Hematopoietic multipotent progenitor cell treated with erythropoietin and hydrocortisone succinate and interleukin-3 and kit ligand, for 4 days (in vitro differentiated cells): ENCODE data around the gene ELP2.

Experiments used
- DNase-seq: peaks from one replicate; pipeline ENCODE4 v3.0.0-alpha.2; 2015

ELP2 gene

DNA sequence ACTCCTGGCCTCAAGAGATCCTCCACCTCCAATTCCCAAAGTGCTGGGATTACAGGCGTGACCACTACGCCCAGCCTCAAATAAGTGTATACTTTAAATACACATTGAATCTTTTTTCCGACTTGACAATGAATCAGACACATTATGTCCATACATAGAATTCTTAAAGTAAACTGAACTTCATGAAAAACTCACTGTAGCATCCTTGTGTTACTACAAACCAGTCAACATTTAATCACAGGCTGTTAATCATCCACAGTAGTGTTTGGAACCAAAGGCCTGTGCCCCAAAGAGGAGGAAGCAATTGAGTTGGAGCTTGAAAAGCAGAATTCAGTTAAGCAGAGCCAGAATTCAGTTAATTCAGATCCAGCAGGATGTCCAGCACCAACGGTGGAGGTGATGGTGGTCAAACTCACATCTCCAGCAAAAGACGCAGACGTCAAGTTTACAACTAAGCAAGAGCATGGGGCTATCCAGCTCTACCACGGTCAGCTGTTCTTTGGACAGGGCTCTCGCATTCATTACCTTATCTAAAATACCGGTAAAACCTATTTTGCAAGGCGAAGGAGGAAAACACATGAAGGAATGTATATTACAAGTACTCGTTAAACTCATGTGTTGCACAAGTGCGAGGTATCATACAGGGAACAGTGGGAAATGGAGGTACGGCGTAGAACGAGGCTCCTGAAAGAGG, 1.7 kb upstream of the ELP2 start:
- DNase-seq = peak; percentile 25

DNA sequence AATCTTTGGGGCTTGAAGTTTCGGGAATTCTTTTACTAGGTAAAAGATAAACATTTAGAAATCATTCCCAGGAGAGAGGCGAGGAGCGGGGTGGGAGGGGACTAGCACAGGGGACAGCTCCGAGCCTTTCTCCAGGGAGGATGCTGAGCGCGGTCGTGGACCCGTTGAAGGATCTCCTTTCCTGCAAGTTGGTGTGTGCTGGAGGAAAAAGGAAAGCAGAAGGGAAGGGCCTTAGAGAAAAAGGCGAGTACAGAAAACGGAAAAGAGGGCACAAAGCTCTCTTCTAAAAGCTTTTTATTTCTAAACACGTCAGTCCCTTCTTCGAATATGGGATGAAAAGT, 1.2 kb upstream of the ELP2 start:
- peak; percentile 24 for DNase-seq

GRCh38 chr18:36128907-36129299, 796 bp upstream of the ELP2 start:
- DNase-seq = no peak

DNA sequence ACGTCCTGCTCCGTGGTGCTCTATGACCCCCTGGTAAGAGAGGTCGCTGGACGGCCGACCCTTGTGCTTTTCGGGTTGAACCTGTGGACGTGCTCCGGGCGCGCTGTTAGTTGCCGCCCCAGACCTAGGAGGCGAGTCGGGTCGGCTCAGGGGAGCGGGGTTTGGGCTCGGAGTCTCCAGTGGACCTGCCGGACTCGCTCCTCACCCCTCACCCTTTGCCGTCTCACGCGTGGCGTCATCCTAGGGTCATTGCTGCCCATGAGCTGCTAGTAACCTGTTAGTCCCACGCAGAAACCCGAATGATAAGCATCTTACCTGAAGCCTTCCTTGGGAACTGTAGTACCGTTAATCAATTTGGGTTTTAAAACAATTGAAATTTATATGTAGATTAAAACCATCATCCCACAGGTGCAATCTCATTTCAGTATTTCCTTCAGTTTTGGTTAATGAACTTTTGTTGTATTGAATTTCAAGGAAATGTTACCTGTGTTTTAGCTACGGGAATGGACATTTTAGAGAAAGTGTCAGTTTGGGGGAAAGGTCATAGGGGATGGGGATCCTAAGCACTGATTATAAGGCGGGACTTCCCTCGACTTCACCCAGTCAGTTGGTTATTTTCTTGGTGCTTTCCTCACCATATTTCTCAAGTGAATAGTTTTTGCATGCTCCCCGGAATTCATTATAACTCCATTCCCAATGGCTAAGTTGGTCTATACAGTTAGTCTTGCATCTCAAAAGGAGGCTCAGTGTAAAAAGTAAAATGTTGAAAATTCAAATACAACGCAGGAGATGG, 536 bp downstream of the ELP2 start:
- DNase-seq = peak; percentile 27

DNA sequence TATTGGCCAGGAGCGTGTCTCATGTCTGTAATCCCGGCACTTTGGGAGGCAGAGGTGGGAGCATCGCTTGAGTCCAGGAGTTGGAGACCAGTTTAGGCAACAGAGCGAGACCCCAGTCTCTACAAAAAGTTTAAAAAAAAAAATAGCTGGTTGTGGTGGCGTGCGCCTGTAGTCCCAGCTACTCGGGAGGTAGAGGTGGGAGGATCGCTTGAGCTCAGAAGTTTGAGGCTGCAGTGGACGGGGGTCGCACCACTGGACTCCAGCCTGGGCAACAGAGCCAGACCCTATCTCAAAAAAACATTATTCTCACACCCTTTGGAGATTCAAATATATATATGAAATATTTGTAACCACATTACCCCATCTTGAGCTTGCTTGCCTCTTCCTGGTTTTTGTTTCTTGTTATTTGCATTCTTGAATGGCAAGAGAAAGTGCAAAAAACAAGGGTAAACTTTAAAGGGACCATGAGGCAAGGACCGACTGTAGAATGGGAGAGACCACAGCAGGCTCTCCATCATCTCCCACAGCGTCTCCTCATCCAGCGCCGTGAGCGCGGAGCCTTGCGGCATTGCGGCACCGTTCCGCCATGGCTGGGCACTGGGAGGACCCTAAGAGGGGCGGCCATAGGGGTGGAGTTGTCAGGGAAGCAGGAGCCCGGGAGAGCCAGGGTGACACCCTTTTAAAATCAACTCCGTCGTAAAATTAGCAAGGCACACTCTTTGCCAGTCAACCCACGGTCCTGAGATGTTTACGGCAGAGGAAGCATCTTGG, 1.4 kb downstream of the ELP2 start:
- peak; percentile 21 for DNase-seq

- peak; percentile 11 for DNase-seq
Observed at GRCh38 chr18:36131692-36132483, 2.2 kb downstream of the ELP2 start.

GRCh38 chr18:36132756-36133155, 3.1 kb downstream of the ELP2 start:
- DNase-seq = no peak

- DNase-seq = no peak
Observed at GRCh38 chr18:36135264-36135663, 5.6 kb downstream of the ELP2 start.

- DNase-seq = no peak
Observed at GRCh38 chr18:36139245-36139644, 9.5 kb downstream of the ELP2 start.

DNA sequence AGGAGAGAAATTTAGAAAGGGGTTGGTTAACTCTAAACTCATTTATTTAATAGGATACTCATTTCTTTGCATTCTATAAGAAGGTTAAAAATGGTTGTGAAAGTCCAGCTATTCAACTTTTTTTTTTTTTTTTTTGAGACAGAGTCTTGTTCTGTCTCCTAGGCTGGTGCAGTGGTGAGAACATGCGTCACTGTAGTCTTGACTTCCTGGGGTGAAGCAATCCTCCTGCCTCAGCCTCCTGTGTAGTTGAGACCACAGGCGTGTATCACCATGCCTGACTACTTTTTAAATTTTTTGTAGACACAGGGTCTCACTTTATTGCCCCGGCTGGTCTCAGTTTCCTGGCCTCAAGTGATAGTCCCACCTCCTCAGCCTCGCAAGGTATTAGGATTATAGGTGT, 11.9 kb downstream of the ELP2 start:
- no peak for DNase-seq

DNA sequence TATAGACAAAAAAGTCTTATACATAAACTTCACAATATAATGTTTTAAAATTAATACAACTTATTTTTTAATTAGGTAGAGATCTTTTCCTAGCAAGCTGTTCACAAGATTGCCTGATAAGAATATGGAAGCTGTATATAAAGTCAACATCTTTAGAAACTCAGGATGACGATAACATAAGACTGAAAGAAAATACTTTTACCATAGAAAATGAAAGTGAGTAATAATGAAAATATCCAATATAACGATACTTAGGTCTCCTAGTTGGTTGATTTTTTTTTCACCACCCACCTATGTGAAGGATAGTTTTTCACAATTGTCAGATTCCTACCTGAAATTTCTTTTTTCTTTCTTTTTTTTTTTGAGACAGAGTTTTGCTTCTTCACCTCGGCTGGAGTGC, 13.1 kb downstream of the ELP2 start:
- no peak for DNase-seq

DNA sequence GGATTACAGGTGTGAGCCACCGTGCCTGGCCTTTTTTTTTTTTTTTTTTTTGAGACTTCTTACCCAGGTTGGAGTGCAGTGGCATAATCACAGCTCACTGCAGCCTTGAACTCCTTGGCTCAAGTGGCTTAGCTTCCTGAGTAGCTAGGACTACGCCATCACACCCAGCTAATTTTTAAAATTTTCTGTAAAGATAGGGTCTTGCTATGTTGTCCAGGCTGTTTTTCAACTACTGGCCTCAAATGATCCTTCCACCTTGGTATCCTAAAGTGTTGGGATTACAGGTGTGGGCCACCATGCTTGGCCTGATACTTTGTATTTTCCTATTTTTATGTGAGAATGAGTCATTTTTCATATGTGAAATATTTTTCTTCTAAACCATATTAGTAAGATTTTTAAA, 13.7 kb downstream of the ELP2 start:
- no peak for DNase-seq

GRCh38 chr18:36149514-36150289, 20.0 kb downstream of the ELP2 start:
- DNase-seq = no peak

GRCh38 chr18:36152781-36153180, 23.1 kb downstream of the ELP2 start:
- no peak for DNase-seq

DNA sequence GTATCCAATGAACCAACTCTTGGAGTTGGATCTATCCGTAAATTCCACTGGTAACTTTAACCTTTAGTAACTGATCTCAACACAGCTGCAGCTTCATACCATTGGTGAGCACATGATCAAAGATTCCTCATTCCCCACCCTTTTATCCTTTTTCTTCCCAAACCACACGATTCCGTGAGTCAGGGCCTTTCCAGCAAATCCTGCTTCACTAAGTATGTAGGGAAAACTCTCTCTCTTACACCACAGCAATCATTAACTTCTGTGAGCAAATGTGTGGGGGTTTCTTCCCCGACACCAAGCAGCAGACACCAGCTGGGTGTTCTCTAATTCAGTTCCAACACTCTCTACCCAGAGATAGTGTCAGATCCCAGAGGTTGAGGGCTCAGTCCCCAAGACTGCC, 23.5 kb downstream of the ELP2 start:
- DNase-seq = no peak

- DNase-seq = no peak
Observed at GRCh38 chr18:36153771-36154170, 24.1 kb downstream of the ELP2 start.

- no peak for DNase-seq
Observed at GRCh38 chr18:36155851-36156757, 26.4 kb downstream of the ELP2 start.

- no peak for DNase-seq
Observed at GRCh38 chr18:36157441-36157840, 27.7 kb downstream of the ELP2 start.

DNA sequence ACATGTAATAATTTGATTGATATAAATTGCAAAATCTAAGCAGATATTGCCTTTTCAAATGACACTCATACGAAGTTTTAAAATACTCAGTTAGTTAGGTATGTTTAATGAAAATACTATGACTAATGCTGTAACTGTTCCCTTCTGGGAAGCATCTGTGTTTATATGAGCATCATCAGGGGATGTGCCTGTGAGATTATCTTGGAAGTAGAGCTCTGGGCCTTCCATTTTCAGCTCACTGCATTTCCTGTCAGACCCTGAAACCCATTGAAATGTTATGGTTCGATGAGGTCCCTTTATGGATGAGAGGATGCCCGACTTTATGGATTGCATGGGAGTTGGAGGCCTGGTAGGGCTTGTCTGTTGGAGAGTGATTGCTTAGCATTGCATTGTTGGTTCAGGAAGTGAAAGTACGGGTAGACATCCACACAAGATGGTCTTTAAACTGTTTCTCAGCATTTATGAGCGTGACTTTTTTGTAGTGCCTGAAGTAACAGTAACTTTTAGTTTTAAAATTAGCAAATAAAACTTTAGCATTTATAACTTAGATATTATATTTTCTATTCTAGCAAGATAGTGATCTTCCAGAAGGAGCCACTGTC, 28.7 kb downstream of the ELP2 start:
- no peak for DNase-seq

- DNase-seq = no peak
Observed at GRCh38 chr18:36160959-36161371, 31.3 kb downstream of the ELP2 start.

DNA sequence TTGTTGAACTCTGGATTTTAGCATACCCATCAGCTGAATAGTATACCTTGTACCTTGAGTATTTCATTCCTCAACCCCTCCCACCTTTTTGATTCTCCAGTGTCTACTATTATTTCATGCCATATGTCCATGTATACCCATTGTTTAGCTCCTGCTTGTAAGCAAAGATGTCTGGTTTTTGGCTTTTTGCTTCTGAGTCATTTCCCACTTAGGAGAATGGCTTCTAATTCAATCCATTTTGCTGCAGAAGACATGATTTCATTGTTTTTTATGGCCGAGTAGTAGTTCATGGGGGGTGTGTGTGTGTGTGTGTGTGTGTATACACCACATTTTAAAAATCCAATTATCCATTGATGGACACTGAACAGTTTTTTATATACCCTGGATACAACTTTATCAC, 33.3 kb downstream of the ELP2 start:
- no peak for DNase-seq
